Stimulated activated CD8-positive, alpha-beta memory T cell treated with anti-CD3 and anti-CD28 coated beads, Interleukin-4, amount 100 ng/mL, for 1 hour (primary cell): ENCODE data around the gene COG4.
"Not testable (repeated sequence)": the region's sequence is repeated elsewhere in the genome, so short reads cannot be mapped to it uniquely, and the experiment has no call there.

Experiments
- DNase-seq, 2 donors: peaks; one replicate each; pipeline ENCODE4 v3.0.0-alpha.2; 2020; ENCODE audit warnings: low read depth in 2 of 2, low spot score in 1 of 2

COG4 gene

DNA sequence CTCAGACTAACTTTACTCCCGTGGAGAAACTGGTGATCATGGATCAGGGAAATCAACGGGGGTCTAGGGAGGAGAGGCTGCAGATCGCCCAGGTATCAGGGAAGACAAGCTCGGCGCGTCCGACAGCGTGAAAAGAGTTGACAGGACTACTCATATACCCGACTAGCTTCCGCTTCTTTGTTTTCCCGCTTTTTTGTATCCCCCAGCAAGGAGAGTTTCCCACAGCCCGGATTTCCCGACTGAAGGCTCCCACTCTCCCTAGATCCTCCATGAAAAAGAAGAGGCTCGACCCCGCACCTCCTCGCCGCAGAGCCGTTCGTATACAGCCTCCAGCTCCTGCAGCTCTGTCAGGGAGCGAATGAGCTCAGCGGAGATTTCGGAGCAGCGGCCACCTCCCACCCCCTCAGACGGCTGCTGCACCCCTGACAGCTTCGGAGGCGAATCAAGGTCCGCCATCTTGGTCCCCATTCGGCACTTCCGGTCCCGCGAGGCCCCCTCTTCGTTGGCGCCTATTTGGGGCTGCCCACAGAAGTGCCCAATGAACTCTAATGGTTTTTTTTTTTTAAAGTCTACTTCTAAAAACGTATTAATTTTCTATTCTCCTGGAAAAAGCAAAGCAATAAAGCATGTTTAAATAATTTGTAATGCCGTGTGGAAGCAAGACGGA, at the start of gene COG4:
COG4 (minus strand) TSS at position 479 of the 667 bp plus-strand sequence; CDS start at position 468, 11 bp downstream.
- DNase-seq: peak; percentile 73 to 80

DNA sequence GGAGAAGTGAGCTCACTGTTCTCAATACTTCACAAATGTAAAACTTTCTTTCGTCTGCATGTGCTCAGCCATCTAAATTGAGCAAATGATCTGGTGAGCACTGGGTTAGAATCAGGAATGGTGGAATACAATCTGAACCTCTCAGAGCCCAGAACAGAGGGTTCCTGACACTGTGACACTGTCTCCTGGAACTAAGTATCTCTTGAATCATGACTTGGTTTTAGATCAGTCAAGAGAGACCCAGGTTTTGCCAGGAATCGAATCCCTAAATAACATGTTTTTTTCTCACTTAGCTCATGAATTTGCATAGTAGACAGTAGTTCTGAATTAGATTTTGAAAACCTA, 49.5 kb upstream of the COG4 start:
- DNase-seq: no peak

DNA sequence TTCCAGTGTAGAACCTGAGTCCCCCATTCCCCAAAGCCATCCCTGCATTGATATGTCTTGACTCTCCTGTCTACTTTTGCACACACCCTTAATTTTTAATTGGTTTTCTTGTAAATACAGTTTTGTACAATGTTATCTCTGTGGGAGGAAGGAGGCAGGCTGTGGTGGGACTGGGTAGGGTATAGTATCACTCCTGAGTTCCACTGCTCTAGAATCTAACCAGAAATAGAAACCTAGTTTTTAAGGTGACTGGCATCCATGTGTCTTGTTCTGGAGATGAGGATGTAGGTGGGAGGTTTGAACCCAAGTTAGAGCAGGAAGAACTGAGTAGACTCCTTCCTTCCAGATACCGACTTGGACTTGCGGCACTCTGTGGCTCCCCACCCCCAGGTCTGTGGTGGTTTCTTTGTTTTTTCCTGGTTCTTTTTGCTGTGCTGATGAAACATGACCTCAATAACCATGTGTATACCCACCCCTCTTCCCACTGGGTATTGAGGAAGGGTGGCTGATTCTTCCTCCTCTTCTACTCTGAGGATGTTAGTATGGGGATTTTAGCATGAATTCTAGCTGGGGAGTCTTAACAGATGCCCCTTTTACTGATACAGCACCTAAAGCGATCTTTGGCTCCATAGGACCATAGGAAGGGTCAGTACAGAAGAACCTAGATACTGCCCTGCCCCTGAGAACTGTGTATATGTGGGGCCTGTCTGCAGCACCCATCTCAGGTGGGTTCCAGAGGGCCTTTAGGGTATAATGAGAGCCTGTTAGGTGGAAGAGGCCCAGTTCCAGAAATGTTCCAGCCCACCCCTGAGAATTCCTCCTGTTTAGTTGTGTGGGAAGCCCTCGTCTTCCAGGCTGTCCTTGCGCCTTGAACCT, 48.9 kb upstream of the COG4 start:
- DNase-seq: no peak

DNA sequence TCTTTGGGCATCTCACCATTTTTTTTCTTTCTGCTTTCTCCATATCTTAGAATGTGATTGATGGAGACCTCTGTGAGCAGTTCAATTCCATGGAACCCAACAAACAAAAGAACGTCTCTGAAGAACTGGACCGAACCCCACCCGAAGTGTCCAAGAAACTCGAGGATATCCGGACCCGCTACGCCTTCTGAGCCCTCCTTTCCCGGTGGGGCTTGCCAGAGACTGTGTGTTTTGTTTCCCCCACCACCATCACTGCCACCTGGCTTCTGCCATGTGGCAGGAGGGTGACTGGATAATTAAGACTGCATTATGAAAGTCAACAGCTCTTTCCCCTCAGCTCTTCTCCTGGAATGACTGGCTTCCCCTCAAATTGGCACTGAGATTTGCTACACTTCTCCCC, 48.3 kb upstream of the COG4 start:
- DNase-seq: no peak

DNA sequence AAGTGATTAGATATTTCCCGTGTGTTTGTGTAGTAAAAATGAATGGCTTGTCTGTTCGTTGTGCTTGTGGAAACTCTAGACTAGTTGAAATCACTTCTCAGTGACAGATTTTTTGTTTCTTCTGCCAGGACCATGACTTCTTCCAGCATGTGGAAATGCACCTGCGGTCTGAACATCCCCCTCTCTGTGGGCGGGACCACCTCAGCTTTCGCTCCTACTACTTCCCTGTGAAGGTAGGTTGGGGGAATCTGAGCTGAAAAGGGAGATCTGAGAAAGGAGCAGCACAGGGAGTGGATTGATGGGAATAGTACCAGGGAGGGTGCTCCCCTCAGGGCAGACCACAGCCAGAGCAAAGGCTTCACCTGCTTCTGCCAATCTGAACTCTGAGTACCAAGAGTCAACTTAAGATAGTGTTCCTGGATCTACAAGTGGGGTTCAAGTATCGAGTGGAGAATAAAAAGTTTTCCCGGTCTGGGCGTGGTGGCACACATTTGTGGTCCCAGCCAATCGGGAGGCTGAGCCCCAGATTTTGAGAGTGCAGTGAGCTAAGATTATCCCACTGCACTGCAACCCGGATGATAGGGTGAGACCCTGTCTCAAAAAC, 47.7 kb upstream of the COG4 start:
- DNase-seq: no peak

DNA sequence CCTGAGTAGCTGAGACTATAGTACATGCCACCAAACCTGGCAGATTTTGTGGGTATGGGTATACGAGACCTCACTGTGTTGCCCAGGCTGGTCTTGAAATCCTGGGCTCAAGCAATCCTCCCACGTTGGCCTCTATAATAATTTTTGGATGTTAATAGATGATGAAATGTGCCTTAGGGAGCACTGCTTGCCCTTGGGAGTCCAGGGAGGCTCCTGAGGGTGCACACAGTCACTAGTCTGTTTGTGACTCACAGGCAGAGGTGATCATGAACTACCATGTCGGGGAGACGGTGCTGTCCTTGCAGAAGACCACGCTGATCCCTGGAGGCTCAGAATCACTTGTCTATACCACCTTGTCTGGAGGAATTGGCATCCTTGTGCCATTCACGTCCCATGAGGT, 46.4 kb upstream of the COG4 start:
- DNase-seq: no peak

DNA sequence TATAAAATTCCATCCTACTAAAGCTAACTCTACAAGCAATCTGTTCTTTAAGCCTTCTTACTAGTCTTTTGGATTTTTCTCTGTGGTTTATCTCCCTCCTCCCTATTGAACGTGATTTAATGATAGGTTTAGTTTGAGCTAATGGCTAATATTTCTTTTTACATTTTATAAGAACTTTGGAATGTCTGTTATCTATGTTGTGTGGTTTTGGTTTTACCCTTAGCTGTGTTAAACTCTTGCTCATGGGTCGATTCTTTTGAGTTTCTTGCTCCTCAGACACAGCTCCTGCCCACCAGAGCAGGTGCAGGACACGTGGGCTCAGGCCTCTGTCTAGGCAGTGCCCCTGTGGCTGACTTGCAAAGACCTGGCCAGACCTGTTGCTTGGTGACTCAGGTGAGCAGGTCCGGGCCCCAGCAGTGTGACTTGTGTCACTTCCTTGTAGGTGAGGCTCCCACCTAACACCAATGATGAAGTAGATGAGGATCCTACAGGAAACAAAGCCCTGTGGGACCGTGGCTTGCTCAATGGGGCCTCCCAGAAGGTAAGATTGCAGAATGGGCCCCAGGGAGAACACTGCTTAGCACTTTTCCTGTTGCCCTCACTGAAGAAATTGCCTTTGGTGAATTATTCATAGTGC, 45.4 kb upstream of the COG4 start:
- DNase-seq: no peak

DNA sequence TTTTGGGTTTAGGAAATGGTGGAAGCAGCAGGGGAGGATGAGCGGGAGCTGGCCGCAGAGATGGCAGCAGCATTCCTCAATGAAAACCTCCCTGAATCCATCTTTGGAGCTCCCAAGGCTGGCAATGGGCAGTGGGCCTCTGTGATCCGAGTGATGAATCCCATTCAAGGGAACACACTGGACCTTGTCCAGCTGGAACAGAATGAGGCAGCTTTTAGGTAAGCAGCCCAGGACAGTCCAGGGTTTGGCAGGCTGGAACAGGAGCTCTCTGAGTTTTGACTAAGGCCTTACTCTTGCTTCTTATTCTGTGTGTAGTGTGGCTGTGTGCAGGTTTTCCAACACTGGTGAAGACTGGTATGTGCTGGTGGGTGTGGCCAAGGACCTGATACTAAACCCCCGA, 41.7 kb upstream of the COG4 start:
- no peak for DNase-seq

DNA sequence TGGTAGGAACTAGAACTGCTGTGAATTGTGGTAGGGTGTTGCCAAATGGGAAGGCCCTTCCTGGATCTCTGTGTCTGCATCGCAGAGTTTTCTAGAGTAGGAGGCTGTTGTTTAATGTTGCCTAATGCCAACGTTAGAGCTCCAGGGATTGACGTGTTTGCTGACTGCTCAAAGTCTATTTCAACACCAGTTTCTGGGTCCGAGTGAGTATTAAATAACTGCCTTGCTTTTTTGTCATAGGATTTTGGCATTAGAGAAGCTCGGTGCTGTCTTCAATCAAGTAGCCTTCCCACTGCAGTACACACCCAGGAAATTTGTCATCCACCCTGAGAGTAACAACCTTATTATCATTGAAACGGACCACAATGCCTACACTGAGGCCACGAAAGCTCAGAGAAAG, 40.3 kb upstream of the COG4 start:
- DNase-seq: no peak

DNA sequence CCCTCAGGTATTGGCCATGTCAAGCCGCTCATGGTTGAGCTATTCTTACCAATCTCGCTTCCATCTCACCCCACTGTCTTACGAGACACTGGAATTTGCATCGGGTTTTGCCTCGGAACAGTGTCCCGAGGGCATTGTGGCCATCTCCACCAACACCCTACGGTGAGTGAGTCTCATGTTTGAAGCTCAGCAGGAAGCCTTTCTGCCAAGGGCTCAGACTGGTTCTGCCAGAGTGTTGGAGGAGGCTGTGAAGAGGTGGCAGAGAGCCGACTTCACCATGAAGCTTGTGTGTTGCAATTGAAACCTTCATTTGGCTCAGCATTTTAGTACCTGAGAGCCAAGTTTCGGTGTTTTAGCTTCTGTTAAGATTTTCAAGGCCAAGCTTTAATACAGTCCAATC, 38.3 kb upstream of the COG4 start:
- no peak for DNase-seq

DNA sequence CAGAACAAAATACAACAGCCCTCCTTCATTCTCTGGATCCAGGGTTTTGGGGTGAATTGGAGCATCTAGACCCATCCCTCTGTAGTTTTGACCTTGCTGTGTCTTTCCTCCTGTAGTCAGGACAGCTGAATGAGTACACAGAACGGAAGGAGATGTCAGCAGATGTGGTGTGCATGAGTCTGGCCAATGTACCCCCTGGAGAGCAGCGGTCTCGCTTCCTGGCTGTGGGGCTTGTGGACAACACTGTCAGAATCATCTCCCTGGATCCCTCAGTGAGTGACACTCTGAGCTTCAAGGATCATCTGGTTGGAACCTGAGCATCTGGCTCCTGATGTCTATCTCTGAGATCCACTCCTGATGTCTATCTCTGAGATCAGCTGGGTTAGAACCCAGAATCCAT, 32.7 kb upstream of the COG4 start:
- DNase-seq: no peak

DNA sequence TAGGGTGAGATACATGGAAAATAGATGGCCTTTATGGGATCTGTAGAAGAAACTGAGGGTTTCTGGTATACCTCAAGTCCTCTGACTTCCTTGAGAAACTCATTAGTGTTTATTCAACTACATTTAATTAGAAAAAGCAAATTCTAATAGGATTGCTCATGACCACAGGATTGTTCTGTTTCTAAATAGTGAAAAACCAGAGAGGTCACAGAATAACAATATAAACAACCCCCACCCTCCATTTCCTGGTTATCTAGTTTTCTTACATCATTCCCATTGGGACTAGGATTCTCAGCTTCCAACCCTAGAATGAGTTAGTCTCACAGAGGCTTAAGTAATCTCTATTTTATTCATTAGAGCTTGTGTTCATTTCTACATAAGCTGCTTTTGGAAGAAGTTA, 30.3 kb upstream of the COG4 start:
- DNase-seq: no peak

DNA sequence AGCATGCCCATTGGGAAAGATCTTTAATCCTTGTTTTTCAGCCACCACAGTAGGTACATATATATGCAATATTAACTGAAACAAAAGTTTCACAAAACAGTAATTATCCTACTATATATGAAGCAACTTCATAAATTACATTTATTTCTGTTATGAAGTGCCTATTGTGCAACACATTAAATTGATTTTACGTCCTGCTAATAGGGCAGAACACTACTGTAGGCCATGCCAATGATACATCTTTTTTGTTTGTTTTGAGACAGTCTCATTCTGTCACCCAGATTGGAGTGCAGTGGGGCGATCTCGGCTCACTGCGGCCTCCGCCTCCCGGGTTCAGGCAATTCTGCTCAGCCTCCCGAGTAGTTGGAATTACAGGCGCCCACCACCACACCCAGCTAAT, 29.3 kb upstream of the COG4 start:
- DNase-seq: no peak

DNA sequence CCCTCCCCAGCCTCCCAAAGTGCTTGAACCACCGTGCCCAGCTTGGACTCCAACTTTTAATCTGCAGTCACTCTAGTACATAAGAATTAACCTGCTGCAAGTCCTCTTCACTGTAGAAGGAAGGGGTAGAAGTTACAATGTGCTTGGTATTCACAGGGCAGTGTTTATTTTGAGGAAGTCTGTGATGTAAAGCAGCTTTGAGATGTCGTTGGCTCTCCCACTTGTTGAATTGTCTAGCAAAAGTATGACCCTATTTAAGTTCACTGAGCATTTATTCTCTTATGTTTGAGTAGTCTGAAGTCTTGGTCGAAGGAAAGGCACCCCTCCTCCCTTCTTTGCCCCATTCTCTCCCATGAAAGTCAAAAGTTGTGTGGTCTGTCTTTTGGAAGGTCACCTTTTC, 28.4 kb upstream of the COG4 start:
- DNase-seq: no peak

DNA sequence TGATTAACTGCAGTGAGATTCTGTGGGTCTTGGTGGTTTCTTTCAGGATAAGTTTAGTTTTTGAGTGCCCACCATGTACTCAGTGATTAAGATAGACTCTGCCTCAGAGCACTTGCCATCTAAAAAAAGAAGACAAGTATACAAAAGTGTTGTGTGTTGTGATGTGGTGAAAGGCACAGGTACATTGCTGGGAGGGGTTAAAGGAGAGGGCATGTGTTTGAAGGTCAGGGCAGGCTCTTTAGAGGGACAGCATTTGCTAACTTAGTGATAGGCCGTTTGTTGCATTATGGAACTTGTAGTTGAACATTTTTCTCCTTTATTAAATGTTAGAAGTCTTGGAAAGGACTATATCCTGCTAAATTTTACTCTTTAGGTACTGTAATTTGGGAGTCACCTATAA, 26.7 kb upstream of the COG4 start:
- no peak for DNase-seq

DNA sequence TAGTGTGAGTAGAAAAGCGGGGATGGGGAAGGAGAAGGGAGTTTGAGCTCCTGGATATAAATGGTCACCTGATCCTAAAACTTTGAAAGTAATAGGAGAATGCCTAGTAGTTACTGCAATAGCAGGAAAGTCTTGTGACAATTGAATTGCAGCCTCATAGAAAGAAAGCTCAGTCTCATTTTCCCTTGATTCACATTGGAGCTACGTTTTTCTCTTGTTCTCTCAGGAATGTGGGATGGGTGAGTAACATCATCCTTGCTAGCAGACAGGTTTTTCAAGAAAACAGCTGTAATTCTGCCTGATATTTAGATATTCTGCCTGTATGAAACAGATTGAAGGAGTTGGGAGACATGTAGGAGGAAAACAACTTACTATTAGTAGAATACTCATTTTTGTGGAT, 25.6 kb upstream of the COG4 start:
- no peak for DNase-seq

DNA sequence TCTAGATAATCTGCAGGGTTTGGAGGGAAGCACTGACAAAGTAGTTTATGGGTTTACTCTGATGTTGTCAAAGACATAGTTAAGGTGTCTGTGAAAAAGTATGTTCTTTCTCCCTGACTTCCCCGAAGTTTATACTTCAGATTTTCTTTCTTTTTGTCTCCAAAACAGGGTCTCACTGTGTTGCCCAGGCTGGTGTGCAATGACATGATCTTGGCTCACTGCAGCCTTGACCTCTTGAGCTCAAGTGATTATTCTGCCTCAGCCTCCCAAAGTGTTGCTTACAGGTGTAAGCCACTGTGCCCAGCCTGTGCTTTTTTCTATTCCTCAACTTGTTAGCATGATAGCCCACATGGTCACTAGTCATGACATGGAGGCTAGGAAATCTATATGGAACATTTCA, 21.2 kb upstream of the COG4 start:
- DNase-seq: no peak

DNA sequence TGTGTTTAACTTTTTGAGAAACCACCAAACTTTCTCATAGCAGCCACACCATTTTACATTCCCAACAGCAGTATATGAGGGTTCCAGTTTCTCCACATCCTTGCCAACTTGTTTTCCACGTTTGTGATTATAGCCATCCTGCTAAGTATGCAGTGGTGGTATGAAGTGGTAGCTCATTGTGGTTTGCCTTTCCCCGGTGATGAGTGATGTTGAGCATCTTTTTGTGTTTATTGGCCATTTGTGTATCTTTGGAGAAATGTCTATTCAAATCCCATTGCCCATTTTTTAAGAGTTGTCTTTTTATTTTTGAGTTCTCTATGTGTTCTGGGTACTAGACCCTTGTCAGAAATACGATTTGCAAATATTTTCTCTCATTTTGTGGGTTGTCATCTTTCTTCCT, 17.6 kb upstream of the COG4 start:
- no peak for DNase-seq

DNA sequence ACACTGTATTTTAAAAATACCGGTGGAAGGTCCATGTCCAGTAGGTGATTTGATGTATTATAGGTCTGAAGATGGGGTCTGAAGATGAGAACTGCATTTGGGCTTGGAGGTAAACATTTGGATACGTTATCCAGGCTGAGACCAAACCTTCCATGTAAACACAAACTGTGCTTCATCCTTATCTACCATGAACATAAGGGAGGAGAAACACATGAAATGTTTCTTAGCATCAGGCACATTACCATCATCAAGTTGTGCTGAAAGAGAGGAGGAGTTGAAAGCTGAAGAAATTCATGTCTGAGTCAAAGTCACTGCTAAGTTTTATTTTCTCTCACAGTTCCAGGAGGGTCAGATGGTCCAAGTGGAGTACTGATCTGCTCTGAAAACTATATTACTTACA, 11.6 kb upstream of the COG4 start:
- DNase-seq: no peak

DNA sequence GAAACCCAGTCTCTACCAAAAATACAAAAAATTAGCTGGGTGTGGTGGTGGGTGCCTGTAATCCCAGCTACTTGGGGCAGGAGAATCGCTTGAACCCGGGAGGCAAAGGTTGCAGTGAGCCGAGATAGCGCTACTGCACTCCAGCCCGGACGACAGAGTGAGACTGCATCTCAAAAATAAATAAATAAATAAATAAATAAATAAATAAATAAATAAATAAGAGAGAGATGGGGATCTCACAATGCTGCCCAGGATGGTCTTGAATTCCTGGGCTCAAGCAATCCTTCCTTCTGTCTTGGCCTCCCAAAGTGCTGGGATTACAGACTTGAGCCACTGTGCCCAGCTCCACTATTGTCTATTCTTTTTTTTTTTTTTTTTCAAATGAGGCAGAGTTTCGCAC, 6.6 kb upstream of the COG4 start:
- DNase-seq: not testable (repeated sequence)

DNA sequence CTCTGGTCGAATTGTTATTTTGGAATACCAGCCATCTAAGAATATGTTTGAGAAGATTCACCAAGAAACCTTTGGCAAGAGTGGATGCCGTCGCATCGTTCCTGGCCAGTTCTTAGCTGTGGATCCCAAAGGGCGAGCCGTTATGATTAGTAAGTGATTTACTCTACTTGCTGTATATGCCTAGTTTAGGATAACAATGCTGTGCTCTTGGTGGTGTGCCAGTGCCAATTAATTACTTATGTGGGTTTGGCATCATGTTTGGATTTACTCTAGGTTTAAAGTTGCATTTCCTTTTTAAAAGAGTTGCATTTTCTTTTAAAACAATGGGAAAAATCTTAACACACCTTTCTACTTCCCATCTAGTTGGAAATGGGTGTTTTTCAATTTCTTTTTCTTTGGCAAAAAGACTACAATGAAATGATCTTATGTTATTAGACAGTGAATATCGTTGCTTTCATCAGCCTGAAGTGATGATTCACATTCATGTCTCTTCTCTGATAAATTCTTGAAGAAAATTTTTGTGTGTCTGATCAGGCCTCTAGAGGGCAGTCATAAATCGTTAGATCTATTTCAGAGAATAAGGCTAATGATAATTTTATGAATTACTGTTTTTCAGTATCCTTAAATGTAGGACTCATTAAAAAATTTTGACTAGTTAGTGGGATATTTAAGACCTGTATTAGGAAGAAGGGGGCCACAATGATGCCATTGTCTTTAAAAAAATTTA, 5.9 kb upstream of the COG4 start:
- no peak for DNase-seq
